Heart left ventricle (tissue), 13 donors: ENCODE data around the gene FAM149B1.

Source experiments
- CTCF ChIP-seq, 12 donors: fragments of 200-600 bp; sonication (generic) in 4 of 12; IDR thresholded peaks; one replicate each; pipeline versions ENCODE4 v1.5.0 to v1.8.0; 2018 to 2022; ENCODE audit warnings: antibody characterized with exemption in 12 of 12, mild to moderate bottlenecking in 5 of 12
- POLR2A ChIP-seq, 2 donors: fragments of 450-650 bp; IDR thresholded peaks; one replicate each; pipeline ENCODE4 v1.6.1; 2017; ENCODE audit warnings: antibody characterized with exemption in 2 of 2, mild to moderate bottlenecking in 2 of 2, moderate library complexity in 2 of 2
- donor health status: ischemic (EF 13 %, LVEDD 7.1; RV severe dilation, severe dysfunction).
- donor health status: DM: no; HTN: yes; CAD: no.
- donor health status: DM: no; HTN: no; CAD: no.
- donor health status: ischemic (EF 25% LVEDD 6.9; RV normal size, moderate dysfunction).
- donor health status: ischemic (EF 25% LVEDD 5.7; RV mildly dilated, moderate dysfunction).
- donor health status: ischemic (EF 35%, LVEDD 5.7; RV mildly dilated, moderate dysfunction).
- donor health status: nonischemic (EF 11% LVEDD 7.7; RV severe dilation, severe dysfunction).
- donor health status: DM: yes; HTN: yes; CAD: no.
- donor health status: PGD.
- donor health status: ischemic (EF 29% LVEDD 5.4; RV normal size, mild dysfunction).
- donor health status: nonischemic (EF 23%, LVEDD 6.1; RV moderate dilation, normal function).

DNA sequence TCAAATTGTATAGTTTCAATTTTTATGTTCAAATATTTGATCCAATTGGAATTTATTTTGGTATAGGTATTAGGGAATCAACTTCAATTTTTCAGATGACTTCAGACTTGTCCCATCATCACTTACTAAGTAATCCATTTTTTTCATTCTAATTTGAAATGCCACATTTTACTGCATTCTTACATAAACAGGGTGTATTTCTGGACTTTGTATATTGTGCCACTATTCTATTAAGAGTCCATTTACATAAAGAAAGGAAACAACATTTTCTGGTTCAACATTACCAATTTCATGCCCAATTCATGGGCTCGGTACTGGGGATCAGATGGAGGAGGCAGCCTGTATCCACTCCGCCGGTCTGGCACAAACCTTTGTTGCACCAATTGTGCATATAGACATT is 15.9 kb upstream of the FAM149B1 start:
- no peak for TF ChIP-seq POLR2A (IDR thresholded peaks at IDR 0.05)
- no peak for TF ChIP-seq CTCF (IDR thresholded peaks at IDR 0.05)
